ENCODE measurements around the gene CYLD. TPM values are rescaled to one million over a fixed set of nuclear protein-coding genes. Genes with fewer than 3 reads are reported as not detected.

Gene CYLD
- total and polyA plus RNA-seq, 2 donors (not counting 1 experiment from before 2014, with no cell fraction given): 30.0 to 160 TPM

GRCh38 chr16:50718761-50719400 is 23.0 kb upstream of the CYLD start:
- Mint-ChIP-seq H3K4me3 (no peak overlapping the region), H3K4me1 (peaks cover 2% of the 10 kb centered on the region), H3K27ac (no peak overlapping the region), H3K9me3 (ENCODE audit: insufficient read depth) (peaks cover 5% of the 10 kb centered on the region), H3K27me3 (no peaks in the 10 kb centered on the region)
- H3K27me3 ChIP-seq (replicated peaks in 1 of 4; ENCODE audit: control extremely low read depth in 1 of 4, control insufficient read depth in 3 of 4, insufficient read depth in 4 of 4, low read length in 3 of 4): no peaks in the 10 kb centered on the region
- no peak overlapping the region for H3K9ac ChIP-seq (ENCODE audit: low read length)
- H4K20me1 ChIP-seq (ENCODE audit: control insufficient read depth, insufficient read depth, low read length, poor library complexity, severe bottlenecking): no peaks in the 10 kb centered on the region
- ATAC-seq (ENCODE audit: low read depth) (no peak), DNase-seq (no peak)
- H3K4me2 ChIP-seq (replicated peaks; ENCODE audit: low read depth, low read length, poor library complexity, severe bottlenecking): no peak overlapping the region
- H3K9me3 ChIP-seq (ENCODE audit: control extremely low read depth in 1 of 3, control insufficient read depth in 2 of 3, insufficient read depth in 1 of 3, low read length in 2 of 3): peaks cover 0 to 5% (median 3%) of the 10 kb centered on the region in 3 donors
- H3K4me3 ChIP-seq (ENCODE audit: control extremely low read depth in 1 of 5, extremely low read depth in 1 of 5, insufficient read depth in 1 of 5, low read depth in 2 of 5, low read length in 4 of 5): no peak overlapping the region
- H2AFZ ChIP-seq (ENCODE audit: insufficient read depth, low read depth, low read length, poor library complexity, severe bottlenecking): no peak overlapping the region
- intact Hi-C loops (cut with micrococcal nuclease): no loop called here
- H3K36me3 ChIP-seq (replicated peaks in 1 of 2; ENCODE audit: control extremely low read depth in 1 of 2, control insufficient read depth in 1 of 2, extremely low read depth in 1 of 2, insufficient read depth in 2 of 2, low read length in 1 of 2): no peaks in the 10 kb centered on the region
- 100% methylated on average over 3 of the region's 9 CpGs for WGBS (ENCODE audit: insufficient coverage)
- TF ChIP-seq CTCF (IDR thresholded peaks at IDR 0.05) (no peak), EZH2 (IDR thresholded peaks at IDR 0.05; ENCODE audit: borderline replicate concordance, insufficient read depth, low read depth, low read length, poor library complexity, severe bottlenecking) (no peak)
- no peak overlapping the region for H3K27ac ChIP-seq (ENCODE audit: low read length in 2 of 2)
- no peaks in the 10 kb centered on the region for H3K79me2 ChIP-seq (ENCODE audit: control insufficient read depth, insufficient read depth, low read length)
- peaks cover 0 to 4% of the 10 kb centered on the region in 2 donors for H3K4me1 ChIP-seq (ENCODE audit: control insufficient read depth in 2 of 2, insufficient read depth in 2 of 2, low read length in 2 of 2)
- ChIA-PET CTCF (interaction anchor here (1.5 kb wide), 1 partner anchor 51 kb away, joined by 3 read pairs; no protein-coding TSS in a partner anchor), POLR2A (no interaction called here)
